ENCODE data around the gene MICAL3. TPM values are rescaled to one million over a fixed set of nuclear protein-coding genes. Genes with fewer than 3 reads are reported as not detected.

MICAL3 gene
- total and polyA plus RNA-seq, 2 donors, result 31.8 to 42.4 TPM

- Histone ChIP-seq H3K27ac (ENCODE audit: low read depth) (no peak overlapping the region), H3K36me3 (ENCODE audit: insufficient read depth) (no peaks in the 10 kb centered on the region), H3K4me3 (ENCODE audit: low read depth, low read length) (no peak overlapping the region), H3K4me1 (ENCODE audit: insufficient read depth) (no peaks in the 10 kb centered on the region)
- WGBS, result 71% methylated on average over 5 of the region's 5 CpGs
- no peak for DNase-seq (ENCODE audit: extremely low spot score)
Measured at GRCh38 chr22:17951315-17951714, 73.0 kb downstream of the MICAL3 start.

- no peaks in the 10 kb centered on the region for H3K36me3 ChIP-seq (ENCODE audit: insufficient read depth)
- no peaks in the 10 kb centered on the region for H3K4me1 ChIP-seq (ENCODE audit: insufficient read depth)
- H3K4me3 ChIP-seq (ENCODE audit: low read depth, low read length), result no peak overlapping the region
- DNase-seq (ENCODE audit: extremely low spot score), result no peak
- no peak overlapping the region for H3K27ac ChIP-seq (ENCODE audit: low read depth)
- WGBS, result 47% methylated on average over 10 of the region's 10 CpGs
Measured at GRCh38 chr22:17950651-17951214, 73.6 kb downstream of the MICAL3 start.

GRCh38 chr22:17949642-17950473 lies 74.5 kb downstream of the MICAL3 start:
- no peak for DNase-seq (ENCODE audit: extremely low spot score)

DNA sequence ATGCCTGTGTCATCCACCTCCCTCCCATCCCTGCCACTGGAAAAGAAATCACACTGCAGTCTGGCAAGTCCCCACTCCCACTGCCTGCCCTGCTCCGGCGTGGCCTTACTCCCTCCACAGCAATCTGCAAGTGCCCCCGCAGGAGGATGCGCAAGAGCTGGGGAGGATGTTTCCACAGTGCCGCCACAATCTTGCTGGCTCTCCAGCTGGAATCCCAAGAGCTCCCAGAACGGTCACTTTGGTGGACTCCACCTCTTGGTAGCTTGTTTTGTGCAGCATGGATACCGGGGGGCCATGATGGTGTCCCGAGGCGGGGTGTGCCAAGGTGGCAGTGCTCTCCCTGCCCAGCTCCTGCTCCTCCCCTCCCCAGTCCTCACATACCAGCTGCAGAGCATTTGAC lies 76.3 kb downstream of the MICAL3 start:
- no peak for DNase-seq (ENCODE audit: extremely low spot score)
- H3K4me1 ChIP-seq (ENCODE audit: insufficient read depth), result no peaks in the 10 kb centered on the region
- no peaks in the 10 kb centered on the region for H3K36me3 ChIP-seq (ENCODE audit: insufficient read depth)
- WGBS, result 94% methylated on average over 9 of the region's 9 CpGs
- no peak overlapping the region for H3K4me3 ChIP-seq (ENCODE audit: low read depth, low read length)
- no peak overlapping the region for H3K27ac ChIP-seq (ENCODE audit: low read depth)

More at GRCh38 chr22:17949642-17950473, 74.5 kb downstream of the MICAL3 start:
- Histone ChIP-seq H3K36me3 (ENCODE audit: insufficient read depth) (no peaks in the 10 kb centered on the region), H3K27ac (ENCODE audit: low read depth) (no peak overlapping the region), H3K4me3 (ENCODE audit: low read depth, low read length) (no peak overlapping the region), H3K4me1 (ENCODE audit: insufficient read depth) (no peaks in the 10 kb centered on the region)
- WGBS, result 90% methylated on average over 14 of the region's 14 CpGs

DNA sequence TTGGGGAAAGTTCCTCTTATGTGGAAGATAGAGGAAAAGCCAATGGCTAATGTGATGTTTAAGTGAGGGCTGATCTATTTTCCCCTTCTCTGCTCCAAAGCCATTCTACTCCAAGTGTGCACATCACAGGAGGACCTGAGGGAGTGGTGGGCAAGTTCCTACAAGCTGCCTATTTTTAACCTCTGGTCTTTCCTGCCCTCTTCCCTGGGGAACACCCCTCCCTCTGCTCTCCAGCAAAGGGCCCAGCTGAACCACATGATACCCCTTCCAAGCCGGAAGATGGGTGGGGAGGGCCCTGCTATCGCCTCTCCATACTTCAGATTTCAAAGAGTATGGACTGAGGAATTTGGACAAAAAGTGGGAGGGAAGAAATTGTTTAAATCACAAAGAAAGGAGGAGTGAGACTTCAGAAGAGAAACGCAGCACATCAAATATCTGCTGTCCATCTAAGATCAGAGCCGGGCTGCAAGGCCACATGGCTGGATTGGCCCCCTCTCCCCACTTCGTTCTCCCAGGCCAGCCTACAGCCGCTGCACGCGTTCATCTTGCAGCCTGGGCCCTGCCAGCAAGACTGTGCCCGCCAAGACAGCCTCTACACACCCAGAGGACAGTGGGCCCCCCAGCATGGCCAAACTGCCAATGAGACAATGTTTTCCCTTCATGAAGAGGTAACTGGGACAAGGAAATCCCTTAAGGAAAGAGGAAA lies 77.5 kb downstream of the MICAL3 start:
- WGBS, result 67% methylated on average over 9 of the region's 9 CpGs
- Histone ChIP-seq H3K27ac (ENCODE audit: low read depth) (no peak overlapping the region), H3K4me3 (ENCODE audit: low read depth, low read length) (no peak overlapping the region), H3K36me3 (ENCODE audit: insufficient read depth) (no peaks in the 10 kb centered on the region), H3K4me1 (ENCODE audit: insufficient read depth) (no peaks in the 10 kb centered on the region)
- DNase-seq (ENCODE audit: extremely low spot score), result no peak

GRCh38 chr22:17945888-17946648 lies 78.3 kb downstream of the MICAL3 start:
- Histone ChIP-seq H3K4me3 (ENCODE audit: low read depth, low read length) (no peak overlapping the region), H3K27ac (ENCODE audit: low read depth) (no peak overlapping the region), H3K4me1 (ENCODE audit: insufficient read depth) (no peaks in the 10 kb centered on the region), H3K36me3 (ENCODE audit: insufficient read depth) (no peaks in the 10 kb centered on the region)
- DNase-seq (ENCODE audit: extremely low spot score), result no peak
- WGBS, result 69% methylated on average over 16 of the region's 16 CpGs

DNA sequence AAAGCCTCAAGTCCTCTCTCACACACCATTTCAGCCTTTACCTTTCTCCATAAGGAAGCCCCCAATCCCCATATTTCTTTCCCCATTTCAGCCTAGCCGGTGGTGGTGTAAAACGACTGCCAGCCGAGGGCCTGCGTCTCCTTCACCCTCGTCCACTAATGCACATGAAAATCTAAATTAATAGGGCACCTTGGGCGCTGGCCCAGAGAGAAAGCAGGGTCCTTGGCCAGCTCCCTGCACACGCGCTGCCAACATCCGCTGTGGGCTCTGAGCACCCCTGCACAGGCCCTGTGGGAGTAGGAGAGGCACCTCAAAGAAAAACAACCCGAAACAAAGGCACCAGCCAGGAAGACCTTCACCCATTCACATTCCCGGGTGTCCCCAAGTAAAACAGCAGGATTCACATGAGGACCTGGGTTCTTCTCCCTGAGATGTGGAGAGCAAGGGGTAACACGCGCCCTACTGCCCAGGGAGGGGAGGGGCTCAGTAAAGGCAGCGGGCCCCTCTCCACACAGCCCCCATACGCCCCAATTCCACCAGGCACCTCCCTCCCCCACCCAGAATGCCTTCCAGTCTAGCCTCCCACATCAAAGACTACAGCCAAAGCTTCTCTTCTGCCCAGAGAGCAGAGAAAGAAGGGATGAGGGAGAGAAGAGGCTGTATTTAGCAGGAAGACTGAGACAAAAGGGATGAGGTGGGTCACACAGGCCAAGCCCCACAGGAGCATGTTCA lies 79.0 kb downstream of the MICAL3 start:
- WGBS, result 57% methylated on average over 15 of the region's 15 CpGs
- Histone ChIP-seq H3K4me1 (ENCODE audit: insufficient read depth) (no peaks in the 10 kb centered on the region), H3K4me3 (ENCODE audit: low read depth, low read length) (no peak overlapping the region)

GRCh38 chr22:17944256-17944655 lies 80.1 kb downstream of the MICAL3 start:
- no peak overlapping the region for H3K4me3 ChIP-seq (ENCODE audit: low read depth, low read length)
- no peaks in the 10 kb centered on the region for H3K4me1 ChIP-seq (ENCODE audit: insufficient read depth)
- H3K27ac ChIP-seq (ENCODE audit: low read depth), result no peak overlapping the region
- no peaks in the 10 kb centered on the region for H3K36me3 ChIP-seq (ENCODE audit: insufficient read depth)
- 67% methylated on average over 9 of the region's 9 CpGs for WGBS
- DNase-seq (ENCODE audit: extremely low spot score), result no peak

More for the DNA sequence above, 79.0 kb downstream of the MICAL3 start:
- no peaks in the 10 kb centered on the region for H3K36me3 ChIP-seq (ENCODE audit: insufficient read depth)
- no peak overlapping the region for H3K27ac ChIP-seq (ENCODE audit: low read depth)
- DNase-seq (ENCODE audit: extremely low spot score), result no peak

- WGBS, result 84% methylated on average over 6 of the region's 6 CpGs
- H3K36me3 ChIP-seq (ENCODE audit: insufficient read depth), result no peaks in the 10 kb centered on the region
- DNase-seq (ENCODE audit: extremely low spot score), result no peak
- no peak overlapping the region for H3K4me3 ChIP-seq (ENCODE audit: low read depth, low read length)
- no peaks in the 10 kb centered on the region for H3K4me1 ChIP-seq (ENCODE audit: insufficient read depth)
- no peak overlapping the region for H3K27ac ChIP-seq (ENCODE audit: low read depth)
Measured at GRCh38 chr22:17943533-17944249, 80.7 kb downstream of the MICAL3 start.

- Histone ChIP-seq H3K4me3 (ENCODE audit: low read depth, low read length) (no peak overlapping the region), H3K4me1 (ENCODE audit: insufficient read depth) (no peaks in the 10 kb centered on the region), H3K36me3 (ENCODE audit: insufficient read depth) (no peaks in the 10 kb centered on the region), H3K27ac (ENCODE audit: low read depth) (no peak overlapping the region)
- DNase-seq (ENCODE audit: extremely low spot score), result no peak
- WGBS, result 95% methylated on average over 8 of the region's 8 CpGs
Measured at GRCh38 chr22:17942721-17943120, 81.6 kb downstream of the MICAL3 start.

DNA sequence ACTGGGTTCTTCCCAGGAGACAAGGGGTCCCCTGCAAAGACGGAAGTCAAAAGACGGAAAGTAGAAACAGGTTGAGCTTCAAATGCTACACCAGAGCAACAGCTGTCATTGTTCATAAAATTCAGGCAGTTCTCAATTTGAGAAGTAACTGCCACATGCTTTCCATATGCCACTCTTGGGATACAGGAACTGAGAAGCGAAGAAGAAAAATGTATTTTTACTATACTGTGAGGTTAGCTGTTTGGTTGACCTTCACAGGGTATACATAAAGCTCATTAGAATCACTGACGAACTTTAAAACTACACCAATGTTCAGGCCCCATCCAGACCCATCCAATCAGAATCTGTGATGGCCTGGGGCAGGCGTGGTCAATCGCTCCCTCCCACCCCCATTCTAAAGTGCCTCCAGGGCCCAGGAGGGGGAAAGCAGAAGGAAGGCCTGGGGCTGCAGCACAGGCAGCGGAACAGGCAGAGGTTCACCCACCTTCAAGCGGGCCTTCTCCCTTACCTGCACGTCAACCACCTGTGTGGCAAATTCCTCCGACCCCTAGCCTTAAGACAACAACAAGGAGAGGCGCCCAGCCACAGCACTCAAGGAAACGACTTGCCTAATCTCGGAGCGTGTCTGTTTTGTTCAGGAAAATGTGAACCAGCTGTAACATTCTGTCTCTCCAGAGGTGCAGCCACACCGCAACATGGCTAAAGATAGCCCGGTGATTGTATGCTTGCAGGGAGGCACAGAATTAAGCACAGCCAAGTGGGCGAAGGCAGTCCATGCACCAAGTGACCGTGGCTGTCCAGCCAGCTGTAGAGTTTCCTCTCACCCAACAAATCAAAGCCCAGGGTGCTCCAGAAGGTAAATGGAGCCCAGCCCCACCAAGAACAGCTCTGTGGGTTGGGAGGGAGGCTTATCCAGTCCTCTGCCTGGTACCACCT lies 82.6 kb downstream of the MICAL3 start:
- Histone ChIP-seq H3K4me3 (ENCODE audit: low read depth, low read length) (no peak overlapping the region), H3K27ac (ENCODE audit: low read depth) (no peak overlapping the region), H3K36me3 (ENCODE audit: insufficient read depth) (no peaks in the 10 kb centered on the region), H3K4me1 (ENCODE audit: insufficient read depth) (no peaks in the 10 kb centered on the region)
- 87% methylated on average over 18 of the region's 18 CpGs for WGBS
- no peak for DNase-seq (ENCODE audit: extremely low spot score)

DNA sequence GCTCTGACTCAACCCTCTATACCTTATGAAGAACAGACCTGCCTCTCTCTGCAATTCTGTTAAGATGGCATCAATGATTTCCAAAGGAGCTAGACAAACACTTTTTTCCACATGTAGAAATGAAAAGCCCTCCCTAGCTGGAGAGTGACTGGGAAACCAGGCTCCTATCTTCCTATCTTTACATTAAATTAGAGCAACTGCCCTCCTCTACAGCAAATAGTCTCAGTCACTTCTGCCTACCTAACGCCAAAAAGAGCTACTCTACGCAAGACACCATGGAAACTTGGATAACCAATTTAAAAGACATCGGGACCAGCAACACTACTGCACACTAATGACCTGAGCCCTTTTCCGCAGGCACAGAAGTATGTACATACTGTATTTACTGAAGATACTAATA lies 84.8 kb downstream of the MICAL3 start:
- Histone ChIP-seq H3K27ac (ENCODE audit: low read depth) (no peak overlapping the region), H3K4me3 (ENCODE audit: low read depth, low read length) (no peak overlapping the region), H3K4me1 (ENCODE audit: insufficient read depth) (no peaks in the 10 kb centered on the region), H3K36me3 (ENCODE audit: insufficient read depth) (no peaks in the 10 kb centered on the region)
- DNase-seq (ENCODE audit: extremely low spot score), result no peak
- WGBS, result 96% methylated on average over 4 of the region's 4 CpGs

Measured in urinary bladder (tissue), 4 donors.